Middle frontal gyrus (tissue), 1 donor: ENCODE results near the gene TRIM14.

Source experiments
- DNase-seq: peaks from one replicate; pipeline ENCODE4 v3.0.0-alpha.2; 2015; ENCODE audit warnings: low spot score; ENCODE audit errors: extremely low spot score

Gene TRIM14

DNA sequence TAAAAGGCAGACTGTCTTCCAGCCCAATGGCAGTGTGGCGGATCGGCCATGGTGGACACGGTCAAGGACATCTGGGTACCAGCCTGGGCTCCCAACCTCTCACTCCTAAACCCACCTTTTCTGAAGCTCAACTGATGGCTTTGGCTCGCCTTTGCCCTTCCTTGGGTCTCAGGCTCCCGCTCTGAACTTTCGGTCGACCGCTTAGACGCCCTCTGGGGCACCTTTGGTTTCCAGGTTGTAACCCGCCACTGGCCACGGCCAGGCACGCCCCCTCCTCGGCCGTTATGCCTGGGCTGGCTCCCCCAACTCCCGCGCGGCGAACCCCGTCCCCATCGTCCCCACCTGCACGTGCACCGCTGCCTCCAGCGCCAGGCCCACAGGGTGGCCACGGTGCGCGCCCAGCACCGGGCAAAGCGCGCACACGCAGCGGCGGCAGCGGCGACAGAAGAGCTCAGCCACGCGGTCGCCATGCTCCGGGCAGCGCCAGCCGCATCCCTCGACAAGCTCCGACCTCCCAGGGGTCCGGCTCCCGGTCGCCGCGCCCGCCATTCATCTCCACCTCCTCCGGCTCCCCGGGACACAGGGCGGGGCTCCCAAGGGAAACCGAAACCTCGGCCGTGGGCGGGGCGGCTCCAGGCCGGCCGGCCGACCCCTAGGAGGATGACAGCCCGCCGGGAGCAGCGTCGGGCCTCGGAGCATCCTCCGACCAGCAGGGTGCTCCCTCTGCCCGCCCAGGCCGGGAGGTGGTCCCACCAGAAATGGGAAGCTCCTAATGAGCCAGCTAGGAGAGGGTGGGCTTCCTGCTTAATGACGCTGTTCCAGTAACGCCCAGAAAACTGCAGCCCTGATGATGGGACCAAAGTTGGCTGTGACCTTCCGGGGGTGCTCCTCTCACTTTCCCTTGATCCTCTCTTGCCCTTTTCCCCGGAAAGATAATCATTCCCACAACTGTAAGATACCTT is at the start of gene TRIM14:
TRIM14 (minus strand) TSS at position 583 of the 962 bp plus-strand sequence; CDS start at position 549, 34 bp downstream.
- DNase-seq, result no peak

- DNase-seq, result no peak
Measured at GRCh38 chr9:98168153-98168780, 49.2 kb upstream of the TRIM14 start.

- no peak for DNase-seq
Measured at GRCh38 chr9:98164912-98165311, 45.9 kb upstream of the TRIM14 start.

- no peak for DNase-seq
Measured at GRCh38 chr9:98162613-98163012, 43.6 kb upstream of the TRIM14 start.

DNA sequence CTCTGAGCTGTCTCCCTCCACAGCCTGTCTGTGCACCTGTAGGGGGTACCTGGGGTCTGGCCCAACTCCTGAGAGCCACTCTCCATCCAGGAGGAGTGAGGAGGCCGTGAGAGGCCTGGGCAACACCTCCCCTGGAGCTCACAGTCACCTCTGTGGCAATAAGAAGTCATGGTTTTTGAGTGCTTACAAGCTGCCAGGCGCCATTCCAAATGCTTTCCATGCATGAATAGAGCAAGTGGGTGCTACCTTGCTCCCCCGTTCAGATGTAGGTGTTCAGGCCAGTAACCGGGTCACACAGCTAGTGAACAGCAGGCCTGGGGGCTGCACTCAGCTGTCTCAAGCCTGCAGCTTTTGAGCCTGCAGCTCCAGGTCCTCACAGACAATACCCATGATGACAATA is 42.8 kb upstream of the TRIM14 start:
- DNase-seq, result no peak

- DNase-seq, result no peak
Measured at GRCh38 chr9:98159790-98160189, 40.8 kb upstream of the TRIM14 start.

DNA sequence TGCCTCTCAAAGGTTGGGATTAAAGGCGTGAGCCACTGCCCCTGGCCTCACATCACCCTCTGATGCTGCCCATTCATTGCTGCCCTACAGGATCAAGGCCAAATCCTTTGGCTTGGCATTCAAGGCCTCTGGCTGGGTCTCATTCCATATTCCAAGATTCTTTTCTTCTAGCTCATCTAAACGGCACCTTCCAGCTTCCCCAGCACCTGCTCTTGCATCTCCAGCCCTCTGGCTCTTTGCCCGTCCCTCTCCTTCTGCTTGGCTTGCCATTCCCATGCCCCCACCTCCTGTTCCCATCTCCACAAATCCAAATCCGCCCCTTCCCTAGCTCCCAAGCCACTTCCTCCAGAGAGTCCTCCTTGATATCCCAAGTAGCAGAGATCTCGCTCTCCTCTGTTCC is 40.3 kb upstream of the TRIM14 start:
- no peak for DNase-seq

DNA sequence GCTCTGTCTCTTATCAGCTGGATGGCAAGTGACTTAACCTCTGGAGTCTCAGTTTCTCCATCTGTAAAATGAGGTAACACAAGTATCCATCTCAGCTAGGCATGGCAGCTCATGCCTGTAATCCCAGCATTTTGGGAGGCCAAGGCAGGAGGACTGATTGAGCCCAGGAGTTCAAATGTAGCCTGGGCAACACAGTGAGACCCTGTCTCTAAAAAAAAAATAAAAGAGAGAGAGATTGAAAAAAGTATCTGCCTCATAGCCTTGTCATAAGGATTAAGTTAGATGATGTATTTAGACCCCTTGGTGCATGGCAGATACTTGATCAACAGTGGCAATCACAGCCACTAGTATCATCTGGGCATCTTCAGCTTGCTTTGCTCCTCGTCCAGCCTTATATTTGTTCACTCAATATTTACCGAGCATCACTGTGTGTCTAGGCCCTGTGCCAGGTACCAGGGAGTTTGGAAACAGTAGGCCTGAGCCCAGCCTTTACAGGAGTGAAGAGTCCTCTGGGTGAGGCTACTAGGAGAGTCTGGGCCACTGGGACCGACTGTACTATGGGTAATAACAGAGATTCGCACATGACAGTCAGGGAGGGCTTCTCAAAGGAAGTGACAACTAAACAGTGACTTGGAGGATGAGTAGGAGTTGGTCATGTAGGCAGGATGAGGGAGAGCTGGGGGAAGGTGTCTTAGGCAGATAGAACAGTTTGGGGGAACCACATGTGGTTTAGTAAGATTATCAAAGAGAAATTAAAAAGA is 39.2 kb upstream of the TRIM14 start:
- no peak for DNase-seq

GRCh38 chr9:98157372-98157771 is 38.4 kb upstream of the TRIM14 start:
- no peak for DNase-seq

DNA sequence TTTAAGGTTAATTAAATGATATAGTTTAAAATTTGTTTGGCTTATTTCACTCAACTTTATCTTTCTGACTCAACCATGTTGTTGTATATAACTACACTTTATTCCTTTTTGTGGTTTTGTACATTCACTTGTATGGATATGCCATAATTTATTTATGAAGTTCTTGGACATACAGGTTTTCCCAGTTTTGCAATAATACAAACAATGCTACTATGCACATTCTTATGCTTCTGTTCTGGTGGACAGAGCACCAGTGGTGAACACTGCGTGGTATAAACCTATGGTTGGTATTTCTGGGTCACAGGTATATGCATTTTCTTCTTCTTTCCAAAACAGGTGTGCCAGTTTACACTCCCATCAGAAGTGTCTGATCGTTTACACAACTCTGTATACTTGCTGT is 35.7 kb upstream of the TRIM14 start:
- no peak for DNase-seq

DNA sequence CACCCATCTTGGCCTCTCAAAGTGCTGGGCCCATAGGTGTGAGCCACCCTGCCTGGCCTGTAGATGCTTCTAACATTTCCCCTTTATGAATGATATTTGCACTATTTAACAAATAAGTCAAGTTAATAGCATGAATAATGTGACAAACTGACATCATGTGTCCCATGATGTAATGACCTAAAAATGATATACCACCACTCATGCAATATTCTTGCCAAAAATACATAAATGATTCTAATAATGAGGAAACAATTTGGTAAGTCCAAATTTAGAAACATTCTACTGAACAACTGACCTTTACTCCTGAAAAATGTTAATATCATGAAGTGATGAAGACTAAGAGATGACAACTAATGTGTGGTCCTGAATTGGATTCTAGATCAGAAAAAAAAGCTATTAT is 33.5 kb upstream of the TRIM14 start:
- DNase-seq, result no peak

DNA sequence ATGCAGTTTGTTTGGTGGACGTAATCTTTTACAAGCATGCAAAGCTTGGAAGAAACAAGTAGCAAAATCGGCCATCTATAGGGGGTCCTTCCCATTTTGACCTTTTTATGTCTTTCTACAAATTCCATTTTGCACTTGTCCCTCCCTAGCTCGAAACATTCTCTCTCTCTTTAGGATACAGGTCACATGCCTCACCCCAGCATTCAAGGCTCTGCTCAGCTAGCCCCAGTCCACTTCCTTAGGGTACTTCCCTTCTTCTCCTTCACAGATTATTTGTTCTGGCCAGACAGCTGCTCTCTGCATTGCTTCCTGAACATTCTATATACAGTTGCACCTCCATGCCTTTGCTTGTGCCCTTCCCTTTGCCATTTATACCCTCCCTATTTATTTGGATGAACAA is 31.7 kb upstream of the TRIM14 start:
- DNase-seq, result no peak

GRCh38 chr9:98150164-98150563 is 31.1 kb upstream of the TRIM14 start:
- no peak for DNase-seq

DNA sequence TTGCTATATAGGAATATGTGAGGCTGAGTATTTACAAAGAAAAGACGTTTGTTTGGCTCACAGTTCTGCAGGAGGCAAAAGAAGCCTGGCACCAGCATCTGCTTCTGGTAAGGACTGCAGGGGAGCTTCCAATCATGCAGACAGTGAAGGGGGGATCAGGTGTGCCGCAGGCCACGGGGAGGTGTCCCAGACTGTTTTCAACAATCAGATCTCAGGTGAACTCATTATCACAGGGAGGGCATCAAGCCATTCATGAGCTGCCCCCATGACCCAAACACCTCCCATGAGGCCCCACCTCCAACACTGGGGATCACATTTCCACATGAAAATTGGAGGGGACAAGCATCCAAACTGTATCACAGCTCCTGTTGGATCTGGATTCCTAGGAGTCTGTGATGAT is 30.4 kb upstream of the TRIM14 start:
- no peak for DNase-seq

GRCh38 chr9:98148486-98148885 is 29.5 kb upstream of the TRIM14 start:
- DNase-seq, result no peak

DNA sequence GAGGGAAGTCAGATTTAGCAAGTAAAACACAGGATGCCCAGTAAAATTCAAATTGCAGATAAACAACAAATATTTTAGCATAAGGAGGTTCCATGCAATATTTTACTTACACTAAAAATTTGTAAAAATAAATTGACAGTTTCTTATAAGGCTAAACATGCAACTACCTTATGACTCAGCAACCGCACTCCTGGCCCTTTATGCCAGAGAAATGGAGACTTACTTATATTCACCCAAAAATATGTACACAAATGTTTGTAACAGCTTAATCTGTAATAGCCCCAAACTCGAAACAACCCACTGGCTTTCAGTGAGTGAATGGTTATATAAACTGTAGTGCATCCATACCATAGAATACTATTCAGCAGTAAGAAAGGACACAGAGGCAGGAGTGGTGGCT is 28.6 kb upstream of the TRIM14 start:
- no peak for DNase-seq

DNA sequence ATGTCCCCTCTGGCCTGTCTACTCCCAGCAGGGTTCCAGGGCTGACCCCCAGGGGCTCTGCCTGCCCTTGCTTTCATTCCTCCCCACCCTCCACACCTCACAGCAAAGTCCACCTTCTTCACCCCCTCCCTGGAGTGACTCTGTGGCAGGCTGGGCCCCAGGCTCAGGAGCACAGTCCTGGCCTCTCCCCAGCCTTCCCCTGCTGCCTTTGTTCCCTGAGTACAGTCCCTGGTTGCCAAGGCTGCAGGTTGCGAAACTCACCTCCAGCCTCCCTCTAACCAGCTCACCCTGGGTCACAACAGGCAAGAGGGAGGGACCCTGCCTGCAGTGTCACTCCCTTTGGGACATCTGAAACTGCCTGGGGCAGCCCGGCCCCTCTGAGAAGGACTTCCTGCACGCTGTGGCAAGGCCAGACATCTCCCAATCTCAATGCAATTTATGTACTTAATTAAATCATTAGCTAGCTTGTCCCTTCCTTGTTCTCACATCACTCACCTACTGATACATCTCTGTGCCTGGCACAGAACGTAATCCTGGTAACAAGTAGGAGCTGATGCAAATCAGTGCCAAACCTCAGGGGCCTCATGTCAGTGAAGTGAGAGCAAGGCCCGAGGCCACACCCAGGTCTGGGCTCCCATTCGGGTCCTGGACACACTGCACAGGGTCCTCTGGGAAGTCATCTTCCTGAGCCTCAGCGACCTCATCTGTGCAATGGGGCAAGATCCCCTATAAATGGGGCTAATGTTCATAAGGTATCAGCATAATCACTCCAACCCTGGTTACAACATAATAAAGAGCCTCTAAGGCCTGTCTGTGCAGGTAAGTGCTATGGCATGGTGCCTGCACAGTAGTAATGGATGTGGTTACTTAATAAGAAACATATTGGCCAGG is 27.3 kb upstream of the TRIM14 start:
- DNase-seq, result no peak

- DNase-seq, result no peak
Measured at GRCh38 chr9:98144631-98145030, 25.6 kb upstream of the TRIM14 start.

DNA sequence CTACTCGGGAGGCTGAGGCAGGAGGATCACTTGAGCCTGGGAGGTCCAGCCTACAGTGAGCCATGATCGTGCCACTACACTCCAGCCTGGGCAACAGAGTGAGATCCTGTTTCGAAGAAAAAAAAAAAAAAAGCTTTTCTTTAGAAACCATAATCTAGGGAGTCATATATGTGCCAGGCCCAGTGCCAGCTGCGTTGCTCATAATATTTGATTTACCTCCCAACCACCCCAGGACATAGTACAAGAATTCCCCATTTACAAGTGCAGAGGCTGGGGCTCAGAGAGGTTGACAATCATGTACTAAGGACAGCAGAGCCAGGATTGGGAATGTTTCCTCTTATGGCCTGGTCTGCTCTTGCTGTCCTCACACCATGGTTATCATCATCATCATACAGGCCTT is 25.1 kb upstream of the TRIM14 start:
- DNase-seq, result no peak

- DNase-seq, result no peak
Measured at GRCh38 chr9:98142925-98143481, 24.0 kb upstream of the TRIM14 start.
